ENCODE data around the gene CISD2. TPM values are rescaled to one million over a fixed set of nuclear protein-coding genes. Genes with fewer than 3 reads are reported as not detected.
"Not testable (repeated sequence)": the region's sequence is repeated elsewhere in the genome, so short reads cannot be mapped to it uniquely, and the experiment has no call there.

CISD2 gene
- total RNA-seq, 2 donors from 2014 or later, result 4.2 to 16.4 TPM

DNA sequence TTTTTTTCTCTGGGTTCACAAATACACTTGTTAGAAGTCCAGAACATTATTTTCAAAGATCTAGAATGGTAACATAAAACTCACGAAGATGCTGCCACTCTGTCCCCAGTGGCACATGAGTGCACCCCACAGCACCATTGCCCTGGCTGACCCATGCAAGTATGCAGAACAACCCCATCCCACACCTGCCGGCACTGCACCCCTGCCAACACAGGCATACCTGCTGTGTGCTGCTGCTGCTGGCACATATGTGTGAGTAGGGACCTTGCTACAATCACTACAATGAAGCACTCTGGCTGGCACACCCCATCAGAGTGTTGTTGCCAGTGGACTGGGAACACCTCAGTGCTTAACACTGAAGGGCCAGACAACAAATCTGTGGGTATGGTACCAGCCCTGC, 66.9 kb downstream of the CISD2 start:
- Histone ChIP-seq H3K9me3 (no peaks in the 10 kb centered on the region), H3K27ac (no peak overlapping the region), H3K27me3 (replicated peaks; ENCODE audit: insufficient read depth) (no peaks in the 10 kb centered on the region), H3K4me1 (replicated peaks) (no peaks in the 10 kb centered on the region), H3K4me3 (no peak overlapping the region), H3K36me3 (no peaks in the 10 kb centered on the region)
- 64% methylated on average over 2 of the region's 2 CpGs for WGBS
- intact Hi-C loops (cut with DNase I), result no loop called here
- TF ChIP-seq POLR2A (IDR thresholded peaks at IDR 0.05), result no peak
- no peak for TF ChIP-seq POLR2AphosphoS5 (IDR thresholded peaks at IDR 0.05)
- no peak for TF ChIP-seq CTCF (IDR thresholded peaks at IDR 0.05)
- DNase-seq (ENCODE audit: low spot score), result no peak

GRCh38 chr4:102938063-102938462, 69.3 kb downstream of the CISD2 start:
- H3K27ac ChIP-seq; H3K36me3 ChIP-seq; H3K9me3 ChIP-seq; H3K4me3 ChIP-seq; DNase-seq (ENCODE audit: low spot score); intact Hi-C loops (cut with DNase I); H3K4me1 ChIP-seq (replicated peaks); H3K27me3 ChIP-seq (replicated peaks; ENCODE audit: insufficient read depth): not testable (repeated sequence)
- WGBS, result 77% methylated on average over 2 of the region's 2 CpGs

Small RNA genes within 50 kb of the gene (small RNA-seq; reads per million reads assigned to genes)
- 0 reads per million in 2 donors for gene RNU7-151P

Other genes with a start within 250 kb of the CISD2 start
- gene MANBA, start 108.0 kb upstream of the CISD2 start, total RNA-seq, result 10 to 100 TPM; 29.7 to 41.6 TPM
- gene UBE2D3, start 41.4 kb upstream of the CISD2 start, total RNA-seq, result 100 to 1,000 TPM; 318 to 370 TPM
- 1 to 10 TPM in 1 of 2 donors, not detected in 1; 9.3 TPM for gene SLC9B1, start 150.7 kb downstream of the CISD2 start, total RNA-seq
- gene SLC9B2, start 207.8 kb downstream of the CISD2 start, total RNA-seq, result 1 to 10 TPM; 3.9 to 8.7 TPM
- gene BDH2, start 230.8 kb downstream of the CISD2 start, total RNA-seq, result 10 to 100 TPM; 41.5 to 54.1 TPM

Data from prostate gland (tissue), 2 donors.